ENCODE results near the gene SDHB.

DNA sequence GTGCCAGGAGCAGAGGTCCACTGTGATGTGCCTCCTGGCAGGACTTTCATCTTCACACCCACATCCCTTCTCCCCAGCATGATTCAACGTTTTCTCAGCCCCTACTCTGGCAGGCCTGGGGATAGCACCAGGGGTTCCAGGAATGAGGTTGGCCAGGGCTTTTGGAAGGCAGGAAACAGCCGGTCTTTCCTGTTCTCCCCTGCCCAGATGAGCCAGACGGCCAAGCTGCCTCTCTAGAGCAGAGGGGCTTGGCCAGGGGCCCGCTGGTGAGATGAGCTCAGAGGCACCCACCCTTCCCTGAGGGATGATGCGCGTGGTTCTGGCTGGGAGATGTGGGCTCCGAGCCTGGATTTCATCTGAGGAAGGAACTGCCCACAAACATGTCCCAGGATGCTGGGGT is 69.1 kb downstream of the SDHB start:
- TF ChIP-seq, protein P1, sequence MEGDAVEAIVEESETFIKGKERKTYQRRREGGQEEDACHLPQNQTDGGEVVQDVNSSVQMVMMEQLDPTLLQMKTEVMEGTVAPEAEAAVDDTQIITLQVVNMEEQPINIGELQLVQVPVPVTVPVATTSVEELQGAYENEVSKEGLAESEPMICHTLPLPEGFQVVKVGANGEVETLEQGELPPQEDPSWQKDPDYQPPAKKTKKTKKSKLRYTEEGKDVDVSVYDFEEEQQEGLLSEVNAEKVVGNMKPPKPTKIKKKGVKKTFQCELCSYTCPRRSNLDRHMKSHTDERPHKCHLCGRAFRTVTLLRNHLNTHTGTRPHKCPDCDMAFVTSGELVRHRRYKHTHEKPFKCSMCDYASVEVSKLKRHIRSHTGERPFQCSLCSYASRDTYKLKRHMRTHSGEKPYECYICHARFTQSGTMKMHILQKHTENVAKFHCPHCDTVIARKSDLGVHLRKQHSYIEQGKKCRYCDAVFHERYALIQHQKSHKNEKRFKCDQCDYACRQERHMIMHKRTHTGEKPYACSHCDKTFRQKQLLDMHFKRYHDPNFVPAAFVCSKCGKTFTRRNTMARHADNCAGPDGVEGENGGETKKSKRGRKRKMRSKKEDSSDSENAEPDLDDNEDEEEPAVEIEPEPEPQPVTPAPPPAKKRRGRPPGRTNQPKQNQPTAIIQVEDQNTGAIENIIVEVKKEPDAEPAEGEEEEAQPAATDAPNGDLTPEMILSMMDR (IDR thresholded peaks at IDR 0.05) = no peak
- TF ChIP-seq POLR2AphosphoS5 (IDR thresholded peaks at IDR 0.05) (peak; percentile 49), POLR2A (IDR thresholded peaks at IDR 0.05) (no peak)

Data from prostate gland (tissue), 2 donors.